Activated naive CD4-positive, alpha-beta T cell treated with anti-CD3 and anti-CD28 coated beads, Interleukin-2, amount 50 U/mL, for 24 hours (primary cell): Measurements from ENCODE around the gene C1orf146.
"Not testable (repeated sequence)": the region's sequence is repeated elsewhere in the genome, so short reads cannot be mapped to it uniquely, and the experiment has no call there.

ENCODE experiments used
- H3K27ac Mint-ChIP-seq: one replicate; pipeline ENCODE4 v1.8.0; 2021; ENCODE audit warnings: mild to moderate bottlenecking, mixed read lengths
- H3K27me3 Mint-ChIP-seq: one replicate; pipeline ENCODE4 v1.8.0; 2021; ENCODE audit warnings: mixed read lengths
- H3K36me3 Mint-ChIP-seq: one replicate; pipeline ENCODE4 v1.8.0; 2021; ENCODE audit warnings: mixed read lengths
- H3K4me1 Mint-ChIP-seq: one replicate; pipeline ENCODE4 v1.8.0; 2021; ENCODE audit warnings: mixed read lengths
- H3K4me3 Mint-ChIP-seq: one replicate; pipeline ENCODE4 v1.8.0; 2021; ENCODE audit warnings: mild to moderate bottlenecking, mixed read lengths
- H3K9me3 Mint-ChIP-seq: one replicate; pipeline ENCODE4 v1.8.0; 2021; ENCODE audit warnings: mixed read lengths

C1orf146 gene

DNA sequence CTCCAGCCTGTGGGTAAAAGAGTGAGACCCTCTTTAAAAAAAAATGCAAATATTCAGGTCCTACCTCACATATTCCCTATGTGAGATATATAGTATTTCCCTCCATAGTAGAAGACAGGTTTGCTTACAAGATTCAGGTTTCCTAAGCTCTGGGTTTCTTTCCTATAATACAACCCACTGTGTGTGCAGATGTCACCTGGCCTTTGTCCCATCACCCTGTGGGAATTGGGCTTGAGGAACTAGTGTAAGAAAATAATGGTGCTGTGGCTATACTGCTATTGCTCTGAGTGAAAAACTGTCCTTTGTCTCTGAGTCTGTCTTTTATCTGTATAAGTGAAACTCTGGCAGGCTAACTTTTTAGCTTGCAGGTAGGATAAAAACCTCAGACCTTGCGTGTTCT, 13.0 kb downstream of the C1orf146 start:
- Mint-ChIP-seq H3K9me3 (no peaks in the 10 kb centered on the region), H3K4me1 (no peaks in the 10 kb centered on the region), H3K27me3 (no peaks in the 10 kb centered on the region), H3K4me3 (no peak overlapping the region), H3K36me3 (no peaks in the 10 kb centered on the region), H3K27ac (no peak overlapping the region)

DNA sequence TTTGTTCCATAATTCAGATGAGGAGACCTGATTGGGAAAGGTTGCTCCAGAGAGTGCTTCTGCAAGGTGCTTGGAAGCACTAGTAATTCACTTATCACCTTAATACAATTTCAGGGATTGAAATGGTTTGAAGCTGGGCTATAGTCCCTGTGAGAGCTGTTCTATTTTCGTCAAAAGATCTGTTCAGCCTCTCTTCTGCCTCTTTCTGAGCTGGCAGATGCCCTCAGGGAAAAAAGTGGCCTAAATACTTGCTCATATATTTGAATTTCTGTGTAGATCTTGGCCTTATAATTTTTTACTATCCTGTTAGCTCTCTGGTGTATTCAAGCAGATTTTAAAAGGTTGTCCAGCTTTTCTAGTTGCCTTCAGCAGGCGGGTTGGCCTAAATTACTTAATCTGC, 22.3 kb downstream of the C1orf146 start:
- peaks cover 2% of the 10 kb centered on the region for H3K27me3 Mint-ChIP-seq
- no peaks in the 10 kb centered on the region for H3K4me1 Mint-ChIP-seq
- H3K9me3 Mint-ChIP-seq: no peaks in the 10 kb centered on the region
- H3K36me3 Mint-ChIP-seq: no peaks in the 10 kb centered on the region
- no peak overlapping the region for H3K27ac Mint-ChIP-seq
- H3K4me3 Mint-ChIP-seq: no peak overlapping the region

DNA sequence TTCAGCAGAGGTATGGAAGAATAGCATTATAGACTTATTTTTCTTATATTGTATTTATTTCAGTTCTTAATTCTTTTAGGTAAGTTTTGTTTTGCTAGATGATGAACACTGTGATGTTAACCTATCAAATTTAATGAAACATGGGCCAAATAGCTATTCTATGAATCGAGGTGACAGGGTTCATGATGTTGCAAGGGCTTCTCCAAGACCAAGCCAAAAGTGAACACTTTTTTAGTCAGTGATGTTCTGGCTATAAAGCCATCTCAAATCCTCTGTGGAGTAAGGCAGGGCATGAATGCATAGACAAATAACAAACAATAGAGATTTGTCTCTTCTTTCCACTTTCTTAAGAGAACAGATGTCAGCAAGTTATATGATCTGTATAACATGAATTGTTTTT, 26.7 kb downstream of the C1orf146 start:
- Mint-ChIP-seq H3K4me1 (no peaks in the 10 kb centered on the region), H3K27ac (peak overlapping the region; percentile 59), H3K9me3 (no peaks in the 10 kb centered on the region), H3K4me3 (no peak overlapping the region), H3K27me3 (no peaks in the 10 kb centered on the region), H3K36me3 (peaks cover 7% of the 10 kb centered on the region)

DNA sequence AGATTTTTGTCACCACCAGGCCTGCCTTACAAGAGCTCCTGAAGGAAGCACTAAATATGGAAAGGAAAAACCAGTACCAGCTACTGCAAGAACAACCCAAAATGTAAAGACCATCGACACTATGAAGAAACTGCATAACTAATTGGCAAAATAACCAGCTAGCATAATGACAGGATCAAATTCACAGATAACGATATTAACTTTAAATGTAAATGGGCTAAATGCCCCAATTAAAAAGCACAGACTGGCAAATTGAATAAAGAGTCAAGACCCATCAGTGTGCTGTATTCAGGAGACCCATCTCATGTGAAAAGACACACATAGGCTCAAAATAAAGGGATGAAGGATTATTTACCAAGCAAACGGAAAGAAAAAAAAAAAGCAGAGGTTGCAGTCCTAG, 37.0 kb downstream of the C1orf146 start:
- peaks cover 49% of the 10 kb centered on the region for H3K36me3 Mint-ChIP-seq
- not testable (repeated sequence) for H3K4me1 Mint-ChIP-seq, H3K27me3 Mint-ChIP-seq, H3K4me3 Mint-ChIP-seq, H3K27ac Mint-ChIP-seq
- peaks cover 18% of the 10 kb centered on the region for H3K9me3 Mint-ChIP-seq

DNA sequence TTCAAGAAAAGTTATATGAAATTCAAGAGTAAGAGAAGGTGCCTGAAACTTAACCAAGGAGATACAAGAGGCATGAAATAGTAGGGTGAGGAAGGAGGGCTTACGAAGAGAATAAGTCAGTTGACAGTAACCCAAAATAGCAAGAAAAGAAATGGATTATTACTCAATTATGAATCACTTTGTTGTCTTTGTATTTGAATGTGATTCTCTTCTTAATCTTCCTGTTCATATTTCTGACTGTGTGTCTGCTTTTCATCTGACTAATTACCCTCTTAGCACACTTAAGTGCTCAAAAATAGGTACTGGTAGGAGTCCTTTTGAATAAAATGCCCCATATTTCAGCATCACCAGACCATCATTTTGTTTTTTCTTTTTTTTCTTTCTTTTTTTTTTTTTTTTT, 41.6 kb downstream of the C1orf146 start:
- Mint-ChIP-seq H3K9me3 (peaks cover 12% of the 10 kb centered on the region), H3K36me3 (peaks cover 51% of the 10 kb centered on the region), H3K4me1 (no peaks in the 10 kb centered on the region), H3K27ac (no peak overlapping the region), H3K4me3 (no peak overlapping the region), H3K27me3 (no peaks in the 10 kb centered on the region)

DNA sequence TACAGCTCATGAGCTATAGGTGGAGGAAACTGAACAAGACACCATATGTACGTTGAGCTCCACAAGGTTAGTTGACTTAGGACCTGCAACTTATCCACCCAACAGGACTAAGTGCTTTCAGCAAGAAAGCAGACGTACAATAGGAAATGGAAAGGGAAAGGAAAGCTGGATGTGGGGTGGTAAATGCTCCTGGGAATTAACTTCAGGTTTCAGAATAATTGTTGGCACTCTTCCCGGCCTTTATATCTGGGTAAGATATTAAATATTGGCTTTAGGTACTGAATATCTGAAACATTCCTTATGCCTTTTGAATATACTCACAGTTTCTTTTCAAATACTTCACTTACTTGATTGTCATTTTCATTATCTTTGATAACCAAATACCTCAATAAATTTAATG, 44.8 kb downstream of the C1orf146 start:
- H3K4me1 Mint-ChIP-seq: no peaks in the 10 kb centered on the region
- H3K36me3 Mint-ChIP-seq: peaks cover 27% of the 10 kb centered on the region
- no peak overlapping the region for H3K4me3 Mint-ChIP-seq

DNA sequence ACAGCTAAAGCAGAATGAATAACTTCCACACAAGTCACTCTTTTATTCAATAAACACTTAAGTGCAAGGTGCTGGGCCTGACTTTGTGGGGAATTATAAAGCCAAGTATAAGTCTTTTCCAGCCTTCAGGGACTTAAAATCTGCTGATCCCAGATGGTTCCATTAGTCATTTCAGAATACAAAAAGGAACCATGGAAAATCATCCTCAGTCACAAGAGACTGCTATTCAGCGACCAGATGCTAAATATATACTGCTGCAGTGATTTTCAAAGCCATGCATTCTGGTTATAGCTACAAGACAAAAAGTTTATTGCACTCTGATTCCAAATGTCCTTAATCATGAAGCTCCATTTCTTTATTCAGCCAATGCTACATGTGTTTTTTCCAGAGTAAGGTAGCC, 55.3 kb downstream of the C1orf146 start:
- H3K36me3 Mint-ChIP-seq: peaks cover 29% of the 10 kb centered on the region
- H3K4me1 Mint-ChIP-seq: peaks cover 16% of the 10 kb centered on the region
- H3K9me3 Mint-ChIP-seq: no peaks in the 10 kb centered on the region
- H3K4me3 Mint-ChIP-seq: no peak overlapping the region
- no peaks in the 10 kb centered on the region for H3K27me3 Mint-ChIP-seq
- H3K27ac Mint-ChIP-seq: no peak overlapping the region

More for the DNA sequence above, 44.8 kb downstream of the C1orf146 start:
- H3K9me3 Mint-ChIP-seq: no peaks in the 10 kb centered on the region
- no peaks in the 10 kb centered on the region for H3K27me3 Mint-ChIP-seq
- H3K27ac Mint-ChIP-seq: no peak overlapping the region

DNA sequence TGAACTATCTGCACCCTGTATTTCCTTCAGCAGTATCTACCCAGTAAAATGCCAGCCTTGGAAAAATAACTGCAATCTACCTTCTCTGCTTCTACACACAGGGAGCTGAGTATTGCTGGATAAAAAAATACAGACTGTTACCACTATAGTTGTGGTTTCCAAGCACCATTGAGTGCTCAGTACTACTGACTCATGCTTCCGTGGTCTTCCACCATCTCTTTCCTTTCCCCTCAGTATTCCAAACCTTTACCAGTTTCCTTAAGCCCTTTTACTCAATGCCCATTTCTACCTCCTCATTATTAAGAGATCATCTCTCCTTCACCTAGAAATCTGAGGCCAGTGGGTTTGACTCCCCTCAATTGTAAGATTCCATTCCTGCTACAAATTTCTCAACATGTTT, 57.2 kb downstream of the C1orf146 start:
- Mint-ChIP-seq H3K36me3 (peaks cover 31% of the 10 kb centered on the region), H3K27me3 (no peaks in the 10 kb centered on the region), H3K4me1 (peaks cover 21% of the 10 kb centered on the region), H3K4me3 (no peak overlapping the region), H3K27ac (no peak overlapping the region), H3K9me3 (no peaks in the 10 kb centered on the region)

DNA sequence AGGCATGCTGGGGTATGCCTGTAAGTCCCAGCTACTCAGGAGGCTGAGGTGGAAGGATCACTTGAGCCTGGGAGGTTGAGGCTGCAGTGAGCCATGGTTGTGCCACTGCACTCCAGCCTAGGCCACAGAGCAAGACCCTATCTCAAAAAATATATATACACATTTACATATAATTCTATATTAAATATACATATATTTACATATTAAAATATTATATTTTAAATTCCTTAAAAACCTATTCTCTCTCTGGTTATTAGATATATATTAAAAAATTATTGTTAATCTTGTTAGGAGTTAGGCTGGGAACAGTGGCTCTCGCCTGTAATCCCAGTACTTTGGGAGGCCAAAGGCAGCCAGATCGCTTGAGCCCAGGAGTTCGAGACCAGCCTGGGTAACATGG, 58.4 kb downstream of the C1orf146 start:
- Mint-ChIP-seq H3K27ac (no peak overlapping the region), H3K4me1 (peaks cover 21% of the 10 kb centered on the region), H3K36me3 (peaks cover 40% of the 10 kb centered on the region), H3K4me3 (no peak overlapping the region), H3K27me3 (no peaks in the 10 kb centered on the region), H3K9me3 (no peaks in the 10 kb centered on the region)

DNA sequence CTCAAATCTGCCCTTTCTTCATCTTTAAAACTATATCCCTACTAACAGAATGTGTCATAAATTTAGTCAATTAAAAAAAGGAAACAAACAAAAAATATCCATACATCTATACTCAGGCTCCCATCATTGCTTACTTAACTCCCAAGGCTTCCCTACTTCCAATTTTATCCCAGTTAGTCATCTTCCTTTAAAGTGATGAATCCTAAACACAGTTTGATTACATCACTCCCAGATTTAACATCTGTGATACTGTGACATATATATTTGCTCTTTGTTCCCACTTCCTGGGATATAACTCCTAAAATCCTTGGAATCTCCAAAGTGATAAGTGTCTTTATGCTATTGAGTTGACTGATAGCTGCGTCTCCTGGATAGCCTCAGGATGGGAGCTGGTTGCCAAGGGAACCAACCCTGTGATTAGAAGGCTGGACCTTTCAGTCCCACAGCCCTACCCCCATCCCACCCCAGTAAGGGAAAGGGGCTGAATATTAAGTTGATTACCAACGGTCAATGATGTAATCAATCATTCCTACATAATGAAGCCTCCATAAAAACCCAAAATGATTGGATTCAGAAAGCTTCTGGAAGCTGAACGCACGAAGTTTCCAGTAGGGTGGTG, 59.5 kb downstream of the C1orf146 start:
- peaks cover 41% of the 10 kb centered on the region for H3K36me3 Mint-ChIP-seq

DNA sequence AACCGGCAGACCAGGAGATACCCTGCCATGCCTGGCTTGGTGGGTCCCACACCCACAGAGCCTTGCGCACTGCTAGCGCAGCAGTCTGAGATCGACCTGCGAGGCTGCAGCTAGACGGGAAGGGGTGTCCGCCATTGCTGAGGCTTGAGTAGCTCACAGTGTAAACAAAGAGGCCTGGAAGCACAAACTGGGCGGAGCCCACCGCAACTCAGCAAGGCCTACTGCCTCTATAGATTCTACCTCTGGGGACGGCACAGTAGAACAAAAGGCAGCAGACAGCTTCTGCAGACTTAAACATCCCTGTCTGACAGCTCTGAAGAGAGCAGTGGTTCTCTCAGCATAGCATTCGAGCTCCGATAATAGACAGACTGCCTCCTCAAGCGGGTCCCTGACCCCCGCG, 62.1 kb downstream of the C1orf146 start:
- H3K27ac Mint-ChIP-seq, H3K4me3 Mint-ChIP-seq, H3K9me3 Mint-ChIP-seq, H3K27me3 Mint-ChIP-seq: not testable (repeated sequence)
- Mint-ChIP-seq H3K36me3 (peaks cover 59% of the 10 kb centered on the region), H3K4me1 (peaks cover 44% of the 10 kb centered on the region)

More for the DNA sequence above, 59.5 kb downstream of the C1orf146 start:
- Mint-ChIP-seq H3K4me1 (peaks cover 24% of the 10 kb centered on the region), H3K4me3 (no peak overlapping the region), H3K27ac (no peak overlapping the region), H3K9me3 (no peaks in the 10 kb centered on the region), H3K27me3 (no peaks in the 10 kb centered on the region)

DNA sequence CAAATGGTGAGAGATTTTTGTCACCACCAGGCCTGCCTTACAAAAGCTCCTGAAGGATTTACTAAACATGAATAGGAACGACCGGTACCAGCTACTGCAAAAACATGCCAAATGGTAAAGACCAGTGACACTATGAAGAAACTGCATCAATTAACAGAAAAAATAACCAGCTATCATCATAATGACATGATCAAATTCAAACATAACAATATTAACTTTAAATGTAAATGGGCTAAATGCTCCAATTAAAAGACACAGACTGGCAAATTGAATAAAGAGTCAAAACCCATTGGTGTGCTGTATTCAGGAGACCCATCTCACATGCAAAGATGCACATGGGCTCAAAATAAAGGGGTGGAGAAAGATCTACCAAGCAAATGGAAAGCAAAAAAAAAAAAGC, 63.7 kb downstream of the C1orf146 start:
- not testable (repeated sequence) for H3K27ac Mint-ChIP-seq, H3K9me3 Mint-ChIP-seq, H3K27me3 Mint-ChIP-seq, H3K4me3 Mint-ChIP-seq
- H3K36me3 Mint-ChIP-seq: peaks cover 58% of the 10 kb centered on the region
- peaks cover 33% of the 10 kb centered on the region for H3K4me1 Mint-ChIP-seq

DNA sequence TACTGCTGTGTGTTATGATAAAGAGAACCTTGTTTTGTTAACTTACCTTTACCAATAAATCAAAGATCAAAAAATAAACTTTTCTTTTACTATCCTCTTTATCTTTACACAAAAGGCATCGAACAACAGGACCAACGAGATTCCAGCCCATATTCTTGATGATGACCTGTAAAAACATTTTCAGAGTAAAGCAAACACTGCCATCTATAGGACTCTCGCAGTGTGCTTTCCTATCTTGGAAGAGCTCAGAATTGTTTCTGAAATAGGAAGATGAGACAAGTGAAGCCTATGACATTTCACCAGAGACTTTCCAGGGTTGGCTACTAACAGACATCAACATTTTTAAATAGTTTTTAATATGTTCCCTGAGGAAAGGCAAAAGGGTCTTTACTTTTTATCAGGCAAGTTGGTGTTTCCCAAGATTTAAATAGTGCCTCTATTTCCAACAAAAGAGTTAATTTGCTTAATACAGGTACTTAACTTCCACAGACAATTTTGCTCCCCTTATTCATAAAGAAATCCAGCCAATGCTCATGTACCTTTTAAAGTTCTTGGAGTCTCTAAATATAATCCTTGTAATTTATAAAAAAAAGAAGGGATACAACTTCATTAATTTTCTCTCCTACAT, 73.8 kb downstream of the C1orf146 start:
- H3K9me3 Mint-ChIP-seq: no peaks in the 10 kb centered on the region
- H3K27ac Mint-ChIP-seq: no peak overlapping the region
- no peaks in the 10 kb centered on the region for H3K27me3 Mint-ChIP-seq
- H3K4me1 Mint-ChIP-seq: peaks cover 25% of the 10 kb centered on the region
- no peak overlapping the region for H3K4me3 Mint-ChIP-seq
- peaks cover 28% of the 10 kb centered on the region for H3K36me3 Mint-ChIP-seq
